ENCODE measurements around the gene ENPP1.
"Not testable (repeated sequence)": the region's sequence is repeated elsewhere in the genome, so short reads cannot be mapped to it uniquely, and the experiment has no call there.

The ENPP1 gene

GRCh38 chr6:131828080-131828479, 20.3 kb downstream of the ENPP1 start:
- no peak for DNase-seq (ENCODE audit: low read depth in 2 of 2, low spot score in 1 of 2)

GRCh38 chr6:131828951-131829350, 21.1 kb downstream of the ENPP1 start:
- no peak for DNase-seq (ENCODE audit: low read depth in 2 of 2, low spot score in 1 of 2)

- DNase-seq (ENCODE audit: low read depth in 2 of 2, low spot score in 1 of 2): no peak
These were observed 23.6 kb downstream of the ENPP1 start for GRCh38 chr6:131831392-131831791.

- no peak for DNase-seq (ENCODE audit: low read depth in 2 of 2, low spot score in 1 of 2)
These were observed 24.1 kb downstream of the ENPP1 start for GRCh38 chr6:131831886-131832285.

GRCh38 chr6:131832363-131832762, 24.5 kb downstream of the ENPP1 start:
- DNase-seq (ENCODE audit: low read depth in 2 of 2, low spot score in 1 of 2): no peak

GRCh38 chr6:131838051-131838450, 30.2 kb downstream of the ENPP1 start:
- no peak for DNase-seq (ENCODE audit: low read depth in 2 of 2, low spot score in 1 of 2)

- no peak for DNase-seq (ENCODE audit: low read depth in 2 of 2, low spot score in 1 of 2)
These were observed 31.6 kb downstream of the ENPP1 start for GRCh38 chr6:131839388-131839787.

GRCh38 chr6:131840441-131840840, 32.6 kb downstream of the ENPP1 start:
- DNase-seq (ENCODE audit: low read depth in 2 of 2, low spot score in 1 of 2): no peak

GRCh38 chr6:131840936-131841583, 33.2 kb downstream of the ENPP1 start:
- no peak for DNase-seq (ENCODE audit: low read depth in 2 of 2, low spot score in 1 of 2)

GRCh38 chr6:131843768-131844167, 35.9 kb downstream of the ENPP1 start:
- DNase-seq (ENCODE audit: low read depth in 2 of 2, low spot score in 1 of 2): no peak

- DNase-seq (ENCODE audit: low read depth in 2 of 2, low spot score in 1 of 2): no peak
These were observed 36.5 kb downstream of the ENPP1 start for GRCh38 chr6:131844243-131844841.

- DNase-seq (ENCODE audit: low read depth in 2 of 2, low spot score in 1 of 2): no peak
These were observed 38.3 kb downstream of the ENPP1 start for GRCh38 chr6:131846023-131846663.

- no peak for DNase-seq (ENCODE audit: low read depth in 2 of 2, low spot score in 1 of 2)
These were observed 39.1 kb downstream of the ENPP1 start for GRCh38 chr6:131846905-131847304.

- DNase-seq (ENCODE audit: low read depth in 2 of 2, low spot score in 1 of 2): no peak
These were observed 42.0 kb downstream of the ENPP1 start for GRCh38 chr6:131849799-131850198.

- no peak for DNase-seq (ENCODE audit: low read depth in 2 of 2, low spot score in 1 of 2)
These were observed 43.4 kb downstream of the ENPP1 start for GRCh38 chr6:131851049-131851769.

- no peak for DNase-seq (ENCODE audit: low read depth in 2 of 2, low spot score in 1 of 2)
These were observed 44.4 kb downstream of the ENPP1 start for GRCh38 chr6:131852200-131852599.

GRCh38 chr6:131854803-131855202, 47.0 kb downstream of the ENPP1 start:
- no peak for DNase-seq (ENCODE audit: low read depth in 2 of 2, low spot score in 1 of 2)

GRCh38 chr6:131858765-131859415, 51.1 kb downstream of the ENPP1 start:
- DNase-seq (ENCODE audit: low read depth in 2 of 2, low spot score in 1 of 2): no peak

GRCh38 chr6:131859658-131860057, 51.8 kb downstream of the ENPP1 start:
- not testable (repeated sequence) for DNase-seq (ENCODE audit: low read depth in 2 of 2, low spot score in 1 of 2)

- no peak for DNase-seq (ENCODE audit: low read depth in 2 of 2, low spot score in 1 of 2)
These were observed 53.6 kb downstream of the ENPP1 start for GRCh38 chr6:131861381-131861780.

- DNase-seq (ENCODE audit: low read depth in 2 of 2, low spot score in 1 of 2): no peak
These were observed 54.7 kb downstream of the ENPP1 start for GRCh38 chr6:131862476-131862875.
